GM19025 (cell line): Measurements from ENCODE around the gene SCAMP1.
"Not testable (repeated sequence)": the region's sequence is repeated elsewhere in the genome, so short reads cannot be mapped to it uniquely, and the experiment has no call there.

ENCODE experiments used
- ATAC-seq: cut with Tn5 transposase; IDR thresholded peaks from one replicate; pipeline ENCODE4 v1.9.1; 2021; ENCODE audit warnings: mild to moderate bottlenecking, low read depth, moderate library complexity; ENCODE audit not compliant: unreplicated experiment

SCAMP1 gene

GRCh38 chr5:78419396-78419795 is 59.0 kb downstream of the SCAMP1 start:
- peak; percentile 74 for ATAC-seq

GRCh38 chr5:78420548-78420947 is 60.1 kb downstream of the SCAMP1 start:
- ATAC-seq, result no peak

GRCh38 chr5:78424665-78425064 is 64.2 kb downstream of the SCAMP1 start:
- no peak for ATAC-seq

- no peak for ATAC-seq
These were observed 69.0 kb downstream of the SCAMP1 start for GRCh38 chr5:78429332-78429980.

GRCh38 chr5:78430866-78431265 is 70.4 kb downstream of the SCAMP1 start:
- ATAC-seq, result no peak

GRCh38 chr5:78433972-78434371 is 73.6 kb downstream of the SCAMP1 start:
- no peak for ATAC-seq

- ATAC-seq, result no peak
These were observed 87.5 kb downstream of the SCAMP1 start for GRCh38 chr5:78447775-78448424.

- no peak for ATAC-seq
These were observed 88.7 kb downstream of the SCAMP1 start for GRCh38 chr5:78449103-78449502.

GRCh38 chr5:78457507-78457906 is 97.1 kb downstream of the SCAMP1 start:
- not testable (repeated sequence) for ATAC-seq

GRCh38 chr5:78458843-78459242 is 98.4 kb downstream of the SCAMP1 start:
- ATAC-seq, result no peak

- no peak for ATAC-seq
These were observed 106.7 kb downstream of the SCAMP1 start for GRCh38 chr5:78467140-78467539.

GRCh38 chr5:78467752-78468357 is 107.4 kb downstream of the SCAMP1 start:
- ATAC-seq, result no peak

- ATAC-seq, result no peak
These were observed 111.5 kb downstream of the SCAMP1 start for GRCh38 chr5:78471896-78472295.

- no peak for ATAC-seq
These were observed 112.2 kb downstream of the SCAMP1 start for GRCh38 chr5:78472469-78473106.

- ATAC-seq, result no peak
These were observed 113.3 kb downstream of the SCAMP1 start for GRCh38 chr5:78473751-78474150.

GRCh38 chr5:78475370-78475769 is 115.0 kb downstream of the SCAMP1 start:
- ATAC-seq, result no peak

- no peak for ATAC-seq
These were observed 116.4 kb downstream of the SCAMP1 start for GRCh38 chr5:78476795-78477194.

- no peak for ATAC-seq
These were observed 122.5 kb downstream of the SCAMP1 start for GRCh38 chr5:78482948-78483347.

- ATAC-seq, result peak; percentile 72
These were observed 123.5 kb downstream of the SCAMP1 start for GRCh38 chr5:78483809-78484521.

GRCh38 chr5:78486218-78486617 is 125.8 kb downstream of the SCAMP1 start:
- no peak for ATAC-seq

- ATAC-seq, result no peak
These were observed 127.4 kb downstream of the SCAMP1 start for GRCh38 chr5:78487846-78488245.
